GM18951 (cell line): ENCODE measurements around the gene FIGLA.

Source experiments
- POLR2A ChIP-seq: IDR thresholded peaks from 4 replicates; pipeline ENCODE4 v1.6.1; 2011; ENCODE audit warnings: mild to moderate bottlenecking; ENCODE audit not compliant: insufficient read length, insufficient read depth; ENCODE audit errors: extremely low read depth
- in situ Hi-C: fragments of 300-500 bp; cut with MboI; formaldehyde crosslinking; loops from one replicate; pipeline ENCODE4 v1.12.0; 2022; ENCODE audit warnings: low sequenced_read_pairs, mixed read lengths, inconsistent platforms; ENCODE audit not compliant: unreplicated experiment

Gene FIGLA

DNA sequence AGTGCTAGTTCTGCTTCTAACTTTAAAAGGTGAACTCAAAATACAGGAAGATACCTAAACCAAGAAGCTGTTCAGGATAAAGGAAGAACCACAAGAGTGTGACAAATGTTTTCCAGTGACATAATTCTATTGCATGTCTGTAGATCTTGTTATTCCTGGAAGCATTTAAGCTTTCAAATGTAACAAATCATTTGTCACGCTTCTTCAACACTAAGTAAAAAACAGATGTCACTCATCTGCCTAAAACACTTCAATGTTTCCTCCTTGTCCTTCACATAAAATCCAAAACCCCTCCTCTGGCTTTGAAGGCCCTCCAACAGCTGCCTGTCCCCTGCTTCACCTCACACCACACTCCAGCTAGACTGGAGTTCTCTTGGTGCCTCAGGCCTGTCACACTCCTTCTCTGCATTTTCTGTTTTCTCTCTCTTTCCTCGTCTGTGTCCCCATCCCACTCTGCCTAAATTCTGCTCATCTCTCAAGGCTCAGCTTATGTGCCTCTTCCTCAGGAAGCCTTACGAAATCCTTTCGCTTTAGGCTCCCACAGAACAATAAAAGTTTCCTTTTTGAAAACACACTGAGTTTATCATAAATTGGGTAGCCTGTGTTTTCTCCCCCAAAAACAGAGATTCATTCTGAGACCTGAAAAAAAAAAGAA lies 36.4 kb upstream of the FIGLA start:
- in situ Hi-C loops: no loop called here
- no peak for TF ChIP-seq POLR2A

DNA sequence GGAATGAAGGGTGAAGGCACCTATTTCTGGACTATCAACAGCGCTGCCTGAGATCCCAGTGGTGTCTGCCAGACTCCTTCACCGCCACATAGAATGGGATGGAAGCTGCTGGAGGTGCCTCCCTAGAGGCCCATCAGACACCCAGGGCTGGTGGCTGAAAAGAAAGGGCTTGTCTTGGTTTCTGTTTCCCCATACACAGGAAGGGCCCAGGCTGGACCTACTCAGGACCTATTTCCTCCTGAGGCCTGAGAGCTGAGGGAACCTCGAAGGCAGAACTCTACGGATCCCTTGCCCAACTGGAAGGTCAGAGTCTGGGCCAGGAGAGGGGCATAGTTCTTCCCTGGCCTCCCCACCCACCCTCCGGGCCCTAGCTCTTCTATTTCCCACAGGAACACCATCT lies 32.8 kb upstream of the FIGLA start:
- in situ Hi-C loops: no loop called here
- no peak for TF ChIP-seq POLR2A

DNA sequence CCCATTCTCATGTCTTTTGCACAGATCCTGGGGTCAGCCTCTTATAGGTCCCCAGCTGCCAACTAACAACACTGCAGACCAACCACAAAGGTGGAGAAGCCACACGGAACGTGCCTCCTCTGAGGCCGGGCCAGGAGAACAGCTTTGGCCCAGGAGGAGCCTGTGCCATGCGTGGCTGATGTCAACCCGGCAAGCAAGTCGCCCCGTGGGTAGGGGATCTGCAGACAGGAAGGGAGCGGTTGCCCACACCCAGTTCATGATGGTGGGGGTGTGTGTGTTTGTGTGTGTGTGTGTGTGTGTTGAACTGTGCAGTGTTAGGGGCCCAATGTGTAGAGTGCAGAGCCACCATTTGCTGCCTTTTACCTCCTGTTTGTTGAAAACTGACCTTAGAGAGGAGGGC lies 32.4 kb upstream of the FIGLA start:
- no peak for TF ChIP-seq POLR2A
- in situ Hi-C loops: no loop called here

DNA sequence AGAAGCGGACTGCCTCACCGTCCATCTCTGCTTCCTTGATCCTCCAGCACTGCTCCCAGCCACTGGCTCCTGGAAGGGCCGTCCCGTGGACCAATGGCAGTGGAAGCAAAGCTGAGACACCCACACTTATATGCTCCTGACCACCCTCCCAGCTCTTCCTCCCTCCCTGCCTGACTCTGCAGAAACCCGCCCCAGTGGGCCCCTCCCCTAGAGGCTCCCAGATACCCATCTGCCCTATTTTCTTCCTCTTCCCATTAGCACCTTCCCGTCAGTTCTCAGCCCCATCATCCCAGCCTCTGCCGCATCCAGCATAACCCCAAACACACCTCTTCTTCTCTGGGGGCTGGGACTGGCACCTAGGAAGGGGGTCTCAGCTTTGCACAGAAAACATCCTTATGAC lies 30.1 kb upstream of the FIGLA start, which contains the start of gene CLEC4F:
Gene CLEC4F, minus strand, starts transcription at position 101 of the 400 bp plus-strand sequence. Its CDS starts 76 bp downstream, at position 25.
- in situ Hi-C loops: no loop called here
- TF ChIP-seq POLR2A: no peak

DNA sequence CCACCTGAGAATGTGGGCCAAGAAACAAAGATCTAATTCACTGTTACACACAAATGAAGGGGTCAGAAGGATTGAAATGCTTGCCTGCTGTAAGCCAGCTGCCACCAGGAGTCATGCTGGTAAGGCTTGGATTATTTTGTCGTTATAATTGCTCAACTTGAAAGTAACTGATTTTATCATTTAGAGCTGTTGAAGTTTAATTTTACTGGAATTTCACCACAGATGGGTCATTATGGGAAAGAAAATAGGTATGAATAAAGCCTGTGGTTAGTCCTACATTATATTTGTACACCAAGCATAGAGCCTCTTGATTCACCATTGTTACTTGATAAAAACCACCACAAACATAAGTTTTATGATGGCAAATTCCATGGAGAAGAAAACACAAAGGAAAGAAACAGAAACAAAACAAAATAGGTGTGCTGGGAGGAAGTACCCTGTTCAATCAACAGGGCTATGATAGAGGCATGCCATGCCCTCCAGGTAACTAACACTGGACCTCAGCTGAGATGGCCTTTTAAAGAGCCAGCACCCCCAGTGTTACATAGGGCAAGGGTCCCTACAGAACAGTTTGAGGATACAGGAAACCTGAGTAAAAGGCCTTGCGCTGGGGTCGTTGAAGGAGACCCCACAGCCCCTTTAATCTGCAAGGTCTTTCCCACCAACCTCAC lies 27.0 kb upstream of the FIGLA start:
- in situ Hi-C loops: no loop called here
- no peak for TF ChIP-seq POLR2A

DNA sequence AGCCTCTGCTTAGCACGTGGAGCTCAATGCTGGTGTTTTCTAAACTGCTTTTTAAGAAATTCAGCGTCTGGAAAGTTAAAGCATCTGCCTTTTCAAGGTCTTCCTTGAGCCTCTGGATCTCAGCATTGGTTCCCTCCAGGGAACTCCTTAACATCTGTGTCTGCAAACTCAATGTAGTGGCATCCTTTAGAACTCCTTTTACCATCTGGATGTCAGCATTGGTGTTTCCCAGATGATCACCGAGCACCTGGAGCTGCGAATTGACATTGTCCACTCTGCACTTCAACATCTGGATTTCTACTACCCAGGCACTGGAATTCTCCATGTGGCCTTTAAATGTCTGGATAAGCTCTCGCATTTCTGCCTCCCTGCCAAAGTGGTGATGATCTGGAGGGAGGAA lies 26.3 kb upstream of the FIGLA start:
- in situ Hi-C loops: no loop called here

DNA sequence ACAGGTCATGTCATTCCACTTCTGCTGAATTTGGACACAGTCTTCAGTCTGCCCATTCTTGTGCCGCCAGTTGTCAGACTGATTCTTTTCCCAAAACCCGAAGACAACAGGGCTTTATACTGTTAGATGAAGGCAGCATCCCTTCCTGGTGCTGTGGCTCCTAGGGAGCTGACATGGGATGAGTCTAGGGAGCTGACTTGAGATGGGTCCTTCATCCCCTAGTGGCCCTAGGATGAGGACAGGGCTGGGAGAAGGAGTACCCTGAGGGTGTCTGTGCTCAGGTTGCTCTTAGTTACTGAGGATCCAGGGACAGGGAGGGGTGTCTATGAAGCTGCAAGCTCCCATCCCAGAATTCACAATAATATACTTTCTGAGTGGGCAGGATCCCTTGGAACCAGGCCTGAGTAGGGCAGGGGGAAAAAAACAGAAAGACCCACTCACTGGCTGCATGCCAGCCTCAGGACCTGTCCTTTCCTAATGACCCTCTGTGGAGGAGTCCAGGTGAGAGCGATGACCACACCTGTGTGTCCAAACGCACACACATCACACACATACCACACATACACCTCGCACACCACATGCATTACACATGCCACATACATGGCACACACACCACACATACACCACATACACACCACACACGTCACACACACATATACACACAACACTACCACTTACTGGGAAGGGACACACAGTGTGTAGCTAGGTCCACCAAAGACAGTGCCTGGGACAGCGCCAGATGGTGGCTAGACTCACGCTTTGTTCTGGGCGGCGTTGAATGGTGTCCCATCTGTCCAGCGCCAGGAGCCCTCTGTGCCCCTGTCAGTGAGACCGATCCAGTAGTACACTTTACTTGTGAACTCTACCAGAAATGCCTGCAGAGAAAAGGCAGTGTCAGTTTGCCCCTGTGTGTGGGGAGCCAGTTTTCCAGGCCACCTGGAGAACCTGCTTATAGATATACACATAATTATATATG lies 18.8 kb upstream of the FIGLA start:
- TF ChIP-seq POLR2A: no peak
- in situ Hi-C loops: no loop called here

More for the DNA sequence above, 26.3 kb upstream of the FIGLA start:
- no peak for TF ChIP-seq POLR2A

DNA sequence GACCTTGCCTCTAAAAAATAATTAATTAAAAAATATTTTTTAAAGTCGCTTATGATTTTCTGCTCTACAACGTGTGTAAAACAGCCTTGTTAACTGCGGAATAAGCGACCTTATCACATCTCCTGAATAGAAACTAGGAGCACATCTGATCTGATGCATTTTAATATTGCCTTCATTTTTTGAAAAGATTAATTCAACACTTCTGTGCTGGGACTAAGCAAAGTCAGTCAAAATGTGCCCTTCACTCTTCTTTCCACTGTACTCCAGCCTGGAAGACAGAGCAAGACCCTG lies 17.3 kb upstream of the FIGLA start:
- TF ChIP-seq POLR2A: no peak
- in situ Hi-C loops: no loop called here

DNA sequence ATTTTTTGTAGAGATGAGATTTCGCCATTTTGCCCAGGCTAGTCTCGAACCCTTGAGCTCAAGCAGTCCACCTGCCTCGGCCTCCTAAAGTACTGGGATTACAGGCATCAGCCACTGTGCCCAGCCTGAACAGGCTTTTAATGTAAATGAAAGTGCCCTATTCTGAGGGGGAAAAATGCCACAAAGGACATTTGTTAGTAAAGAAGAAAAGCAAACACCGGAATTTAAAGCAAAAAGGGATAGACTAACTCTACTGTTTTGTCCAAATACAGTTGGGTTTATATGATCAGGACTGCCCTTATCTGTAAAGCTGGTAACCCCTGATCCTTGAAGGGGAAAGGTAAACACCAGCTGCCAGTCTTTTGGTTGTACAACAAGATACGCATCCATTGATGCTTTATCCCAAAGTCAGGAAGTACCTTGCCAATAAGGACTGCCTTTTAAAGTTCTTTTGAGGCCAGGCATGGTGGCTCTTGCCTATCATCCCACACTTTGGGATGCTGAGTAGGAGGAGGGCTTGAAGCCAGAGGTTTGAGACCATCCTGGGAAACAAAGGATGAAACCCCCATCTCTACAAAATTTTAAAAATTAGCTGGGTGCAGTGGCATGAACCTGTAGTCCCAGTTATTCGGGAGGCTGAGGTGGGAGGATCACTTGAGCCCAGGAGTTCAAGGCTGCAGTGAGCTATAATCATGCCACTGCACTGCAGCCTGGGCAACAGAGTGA lies 16.8 kb upstream of the FIGLA start:
- in situ Hi-C loops: no loop called here
- TF ChIP-seq POLR2A: no peak

DNA sequence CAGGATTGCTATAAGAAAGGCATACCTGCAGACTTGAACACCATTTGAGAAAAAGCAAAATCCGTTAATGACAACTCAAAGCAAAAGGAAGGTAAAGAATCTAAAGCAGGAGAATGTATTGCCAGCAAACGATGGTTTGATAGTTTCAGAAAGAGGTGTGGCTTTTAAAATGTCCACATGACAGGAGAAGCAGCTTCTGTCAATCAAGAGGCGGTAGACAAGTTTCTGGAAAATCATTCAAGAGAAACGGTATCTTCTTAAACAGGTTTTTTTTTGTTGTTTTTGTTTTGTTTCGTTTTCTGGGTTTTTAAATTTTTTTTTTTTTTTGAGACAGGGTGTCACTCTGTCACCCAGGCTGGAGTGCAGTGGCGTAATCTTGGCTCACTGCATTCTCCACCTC lies 16.2 kb upstream of the FIGLA start:
- TF ChIP-seq POLR2A: no peak
- in situ Hi-C loops: no loop called here

DNA sequence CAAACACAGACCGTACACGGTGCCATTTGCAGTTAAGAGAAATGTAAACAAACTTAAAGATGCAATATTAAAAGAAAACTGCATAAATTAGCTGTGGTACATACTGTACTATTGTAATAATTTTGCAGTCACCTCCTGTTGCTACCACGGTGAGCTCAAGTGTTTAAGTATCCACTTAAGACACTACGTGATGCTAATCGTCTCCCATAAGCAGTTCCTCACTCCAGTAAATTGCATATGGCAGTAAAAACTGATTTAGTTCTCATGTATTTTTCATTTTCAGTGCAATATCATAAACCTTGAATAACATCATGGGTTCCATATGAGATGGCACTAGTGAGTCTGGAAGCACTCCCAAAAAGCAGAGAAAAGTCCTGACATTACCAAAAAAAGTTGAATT lies 15.6 kb upstream of the FIGLA start:
- no peak for TF ChIP-seq POLR2A
- in situ Hi-C loops: no loop called here

DNA sequence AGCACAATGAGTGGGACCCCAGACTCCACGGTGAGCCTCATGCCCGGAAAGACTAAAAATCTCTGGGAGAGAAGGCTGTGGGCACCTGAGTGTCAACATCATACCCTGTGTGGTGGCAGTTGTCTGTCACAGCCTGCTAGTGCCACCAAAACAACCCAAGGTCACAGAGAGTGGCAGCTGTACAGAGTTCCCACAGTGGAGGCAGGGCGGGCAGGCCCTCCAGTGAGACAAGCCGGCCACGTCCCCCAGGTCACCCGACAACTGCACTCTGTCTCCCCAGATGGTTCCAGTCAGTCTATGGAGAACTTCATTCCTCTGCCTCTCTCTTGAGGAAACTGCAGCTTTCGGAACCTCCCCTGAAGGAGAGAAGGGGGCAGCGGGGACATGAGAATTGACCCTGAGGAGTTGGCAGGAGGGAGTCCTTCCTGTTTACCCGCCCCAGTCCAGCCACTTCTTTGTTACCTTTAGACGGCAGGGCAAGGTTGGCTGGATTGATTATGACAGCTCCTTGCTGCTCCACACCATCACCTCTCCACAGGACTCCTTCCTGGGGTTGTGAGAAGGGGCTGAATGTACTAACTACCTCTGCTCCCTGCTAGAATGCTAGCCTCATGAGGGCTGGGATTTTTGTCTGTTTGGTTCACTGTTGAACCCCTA lies 11.3 kb upstream of the FIGLA start:
- in situ Hi-C loops: no loop called here
- TF ChIP-seq POLR2A: no peak
